Tibial artery (tissue), 4 donors: ENCODE data around the gene SPAG9.

Source experiments
- DNase-seq, 2 donors: peaks; one replicate each; pipeline ENCODE4 v3.0.0-alpha.2; 2019
- H3K27ac ChIP-seq, 2 donors: fragments of 200-600 bp; sonication (generic) in 1 of 2; 1 replicate in 1 of 2; 2 replicates in 1 of 2; pipeline ENCODE4 v1.5.1; 2018 to 2019; ENCODE audit warnings: mild to moderate bottlenecking in 1 of 2
- H3K27me3 ChIP-seq, 2 donors: fragments of 200-600 bp; sonication (generic) in 1 of 2; one replicate each; pipeline versions ENCODE4 v1.5.1 to v1.6.0; 2016 to 2019
- H3K36me3 ChIP-seq, 3 donors: fragments of 200-600 bp; sonication (generic) in 2 of 3; one replicate each; pipeline ENCODE4 v1.5.1; 2016 to 2019; ENCODE audit warnings: mild to moderate bottlenecking in 2 of 3
- H3K4me1 ChIP-seq, 4 donors: fragments of 200-600 bp; sonication (generic) in 2 of 4; 1 replicate in 3 of 4; 2 replicates in 1 of 4; pipeline ENCODE4 v1.5.1; 2016 to 2019
- H3K4me3 ChIP-seq, 2 donors: fragments of 200-600 bp; sonication (generic) in 1 of 2; 1 replicate in 1 of 2; 2 replicates in 1 of 2; pipeline ENCODE4 v1.5.1; 2018 to 2019; ENCODE audit warnings: mild to moderate bottlenecking in 2 of 2
- H3K9me3 ChIP-seq, 3 donors: fragments of 200-600 bp; sonication (generic) in 1 of 3; one replicate each; pipeline ENCODE4 v1.5.1; 2016 to 2019
- intact Hi-C: fragments of 100-400 bp; cut with DNase I; formaldehyde crosslinking; loops from one replicate; pipeline ENCODE4 v1.15.0; 2023; ENCODE audit warnings: low total_unique reads
- TF ChIP-seq, protein P1 (sequence below), 2 experiments: fragments of 200-600 bp in 1 of 2; fragments of 450-650 bp in 1 of 2; IDR thresholded peaks; one replicate each; pipeline ENCODE4 v1.5.1; 2017 to 2019; ENCODE audit warnings: antibody characterized with exemption in 2 of 2, mild to moderate bottlenecking in 1 of 2, moderate library complexity in 1 of 2

SPAG9 gene

DNA sequence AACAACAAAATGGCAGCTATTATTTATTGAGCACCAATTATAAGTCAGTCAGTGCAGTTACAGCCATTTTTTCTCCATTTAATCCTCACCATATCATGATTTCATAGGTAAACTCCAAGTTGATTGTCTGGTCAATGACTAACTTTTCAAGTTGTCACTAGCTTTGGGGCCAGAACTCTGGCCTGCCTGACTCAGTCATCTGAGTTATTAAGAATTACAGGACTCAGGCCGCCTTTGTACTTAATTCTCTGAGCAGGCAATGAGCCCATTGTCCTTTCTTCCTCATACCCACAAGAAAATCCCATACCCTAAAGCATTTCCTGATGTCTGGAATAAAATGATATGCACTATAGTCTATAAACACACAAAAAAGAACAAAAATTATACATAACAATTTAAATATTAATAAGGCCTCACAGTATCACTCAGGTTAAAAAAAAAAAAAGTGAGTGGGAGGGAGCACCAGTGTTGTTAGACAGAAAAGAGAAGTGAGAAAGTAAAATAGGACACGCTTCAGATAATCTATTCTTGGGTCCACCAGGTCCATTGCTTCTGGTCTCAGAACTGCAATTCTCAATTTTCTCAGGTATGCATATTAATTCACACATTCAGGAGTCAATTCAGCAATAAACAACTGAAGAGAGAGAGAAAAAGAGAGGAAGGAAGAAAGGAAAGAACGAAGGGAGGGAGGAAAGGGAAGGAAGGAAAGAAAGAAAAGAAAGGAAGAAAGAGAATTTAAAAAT, 70.2 kb downstream of the SPAG9 start:
- Histone ChIP-seq H3K9me3 (no peaks in the 10 kb centered on the region), H3K27me3 (no peaks in the 10 kb centered on the region), H3K36me3 (no peaks in the 10 kb centered on the region), H3K4me3 (no peak overlapping the region), H3K27ac (no peak overlapping the region), H3K4me1 (peaks cover 0 to 27% (median 4%) of the 10 kb centered on the region in 4 donors)
- intact Hi-C loops = loop anchor here (10.0 kb wide), 1 partner anchor 206 kb away; no protein-coding TSS in a partner anchor
- DNase-seq = no peak
- TF ChIP-seq, protein P1, sequence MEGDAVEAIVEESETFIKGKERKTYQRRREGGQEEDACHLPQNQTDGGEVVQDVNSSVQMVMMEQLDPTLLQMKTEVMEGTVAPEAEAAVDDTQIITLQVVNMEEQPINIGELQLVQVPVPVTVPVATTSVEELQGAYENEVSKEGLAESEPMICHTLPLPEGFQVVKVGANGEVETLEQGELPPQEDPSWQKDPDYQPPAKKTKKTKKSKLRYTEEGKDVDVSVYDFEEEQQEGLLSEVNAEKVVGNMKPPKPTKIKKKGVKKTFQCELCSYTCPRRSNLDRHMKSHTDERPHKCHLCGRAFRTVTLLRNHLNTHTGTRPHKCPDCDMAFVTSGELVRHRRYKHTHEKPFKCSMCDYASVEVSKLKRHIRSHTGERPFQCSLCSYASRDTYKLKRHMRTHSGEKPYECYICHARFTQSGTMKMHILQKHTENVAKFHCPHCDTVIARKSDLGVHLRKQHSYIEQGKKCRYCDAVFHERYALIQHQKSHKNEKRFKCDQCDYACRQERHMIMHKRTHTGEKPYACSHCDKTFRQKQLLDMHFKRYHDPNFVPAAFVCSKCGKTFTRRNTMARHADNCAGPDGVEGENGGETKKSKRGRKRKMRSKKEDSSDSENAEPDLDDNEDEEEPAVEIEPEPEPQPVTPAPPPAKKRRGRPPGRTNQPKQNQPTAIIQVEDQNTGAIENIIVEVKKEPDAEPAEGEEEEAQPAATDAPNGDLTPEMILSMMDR (IDR thresholded peaks at IDR 0.05) = no peak

GRCh38 chr17:51046514-51047384, 73.9 kb downstream of the SPAG9 start:
- H3K4me3 ChIP-seq = no peak overlapping the region

DNA sequence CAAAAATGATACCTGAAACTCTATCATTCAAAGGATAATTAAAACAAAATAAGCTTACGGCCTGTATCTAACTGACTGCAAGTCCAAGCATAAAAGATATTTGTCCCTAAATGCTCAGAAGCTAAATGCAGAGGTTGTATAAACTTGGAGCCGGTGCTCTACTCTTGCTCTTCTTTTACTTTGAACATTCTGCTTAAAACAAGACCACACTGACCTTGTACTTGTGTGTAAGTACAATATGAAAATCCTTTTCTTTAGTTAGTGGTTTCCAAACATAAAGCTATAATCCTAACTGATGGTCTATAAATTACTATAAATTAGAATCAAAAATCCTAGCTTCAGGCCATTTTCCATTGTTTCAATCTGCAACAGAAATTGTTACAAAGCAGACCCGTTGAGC, 74.6 kb downstream of the SPAG9 start:
- H3K27me3 ChIP-seq = no peaks in the 10 kb centered on the region
- H3K9me3 ChIP-seq = no peaks in the 10 kb centered on the region
- DNase-seq = no peak
- H3K4me3 ChIP-seq = no peak overlapping the region
- intact Hi-C loops = no loop called here
- no peak overlapping the region for H3K27ac ChIP-seq
- peaks cover 0 to 27% (median 4%) of the 10 kb centered on the region in 4 donors for H3K4me1 ChIP-seq
- H3K36me3 ChIP-seq = no peaks in the 10 kb centered on the region
- TF ChIP-seq, protein P1 (IDR thresholded peaks at IDR 0.05) = no peak

More at GRCh38 chr17:51046514-51047384, 73.9 kb downstream of the SPAG9 start:
- no peak overlapping the region for H3K27ac ChIP-seq
- H3K27me3 ChIP-seq = no peaks in the 10 kb centered on the region
- H3K4me1 ChIP-seq = peaks cover 0 to 27% (median 4%) of the 10 kb centered on the region in 4 donors
- no peaks in the 10 kb centered on the region for H3K36me3 ChIP-seq
- intact Hi-C loops = no loop called here
- no peaks in the 10 kb centered on the region for H3K9me3 ChIP-seq
- TF ChIP-seq, protein P1 (IDR thresholded peaks at IDR 0.05) = no peak
- peak in 1 of 2 donors; percentile 31 for DNase-seq

GRCh38 chr17:51045621-51046020, 75.0 kb downstream of the SPAG9 start:
- intact Hi-C loops = no loop called here
- H3K27ac ChIP-seq = no peak overlapping the region
- TF ChIP-seq, protein P1 (IDR thresholded peaks at IDR 0.05) = no peak
- DNase-seq = no peak
- peaks cover 0 to 27% (median 4%) of the 10 kb centered on the region in 4 donors for H3K4me1 ChIP-seq
- H3K4me3 ChIP-seq = no peak overlapping the region
- no peaks in the 10 kb centered on the region for H3K27me3 ChIP-seq
- no peaks in the 10 kb centered on the region for H3K36me3 ChIP-seq
- no peaks in the 10 kb centered on the region for H3K9me3 ChIP-seq

DNA sequence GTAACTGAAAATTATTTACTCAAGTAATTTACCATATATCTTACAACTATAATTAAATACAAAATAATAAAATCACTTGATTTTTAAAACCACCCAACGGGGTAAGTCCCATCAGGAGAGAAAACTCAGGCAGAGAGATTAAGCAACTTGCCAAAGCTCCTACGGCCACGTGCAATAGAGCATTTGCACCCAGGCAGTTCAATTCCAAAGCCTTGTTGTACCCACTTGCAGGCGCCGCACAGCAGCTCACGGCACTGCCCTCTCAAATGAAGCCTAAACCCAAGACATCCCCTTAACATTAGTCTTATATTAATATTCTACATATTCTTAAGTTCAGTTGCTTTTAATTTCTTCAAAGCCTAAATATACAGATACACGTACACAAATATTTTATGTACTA, 75.7 kb downstream of the SPAG9 start:
- intact Hi-C loops = no loop called here
- H3K27ac ChIP-seq = no peak overlapping the region
- peaks cover 0 to under 1% (median 0%) of the 10 kb centered on the region in 3 donors for H3K36me3 ChIP-seq
- TF ChIP-seq, protein P1 (IDR thresholded peaks at IDR 0.05) = no peak
- no peaks in the 10 kb centered on the region for H3K27me3 ChIP-seq
- H3K4me3 ChIP-seq = no peak overlapping the region
- no peaks in the 10 kb centered on the region for H3K9me3 ChIP-seq
- DNase-seq = no peak
- peaks cover 0 to 27% (median 4%) of the 10 kb centered on the region in 4 donors for H3K4me1 ChIP-seq
